GM18951 (cell line): ENCODE data around the gene TPD52L2.

Experiments used
- POLR2A ChIP-seq: IDR thresholded peaks from 4 replicates; pipeline ENCODE4 v1.6.1; 2011; ENCODE audit warnings: mild to moderate bottlenecking; ENCODE audit not compliant: insufficient read length, insufficient read depth; ENCODE audit errors: extremely low read depth
- in situ Hi-C: fragments of 300-500 bp; cut with MboI; formaldehyde crosslinking; loops from one replicate; pipeline ENCODE4 v1.12.0; 2022; ENCODE audit warnings: low sequenced_read_pairs, mixed read lengths, inconsistent platforms; ENCODE audit not compliant: unreplicated experiment

The TPD52L2 gene

DNA sequence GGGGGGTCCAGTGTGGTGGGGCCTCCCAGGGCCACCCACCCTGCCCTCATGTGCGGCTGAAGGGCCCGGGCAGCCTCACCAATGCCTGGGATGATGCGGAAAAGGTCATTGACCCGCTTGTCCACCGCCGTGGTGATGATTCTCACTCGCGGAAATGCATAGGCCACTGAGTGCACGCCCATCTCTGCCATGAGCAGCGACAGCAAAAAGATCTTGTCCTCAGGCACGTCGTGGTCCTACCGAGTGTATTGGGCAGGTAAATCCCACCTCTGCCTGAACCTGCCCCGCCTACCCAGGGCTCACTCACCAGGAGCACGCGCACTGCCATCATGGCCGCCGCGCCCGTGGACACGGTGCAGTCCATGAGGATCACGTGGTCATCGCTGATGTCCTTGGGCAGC lies 75.0 kb downstream of the TPD52L2 start:
- in situ Hi-C loops: no loop called here
- TF ChIP-seq POLR2A: no peak

DNA sequence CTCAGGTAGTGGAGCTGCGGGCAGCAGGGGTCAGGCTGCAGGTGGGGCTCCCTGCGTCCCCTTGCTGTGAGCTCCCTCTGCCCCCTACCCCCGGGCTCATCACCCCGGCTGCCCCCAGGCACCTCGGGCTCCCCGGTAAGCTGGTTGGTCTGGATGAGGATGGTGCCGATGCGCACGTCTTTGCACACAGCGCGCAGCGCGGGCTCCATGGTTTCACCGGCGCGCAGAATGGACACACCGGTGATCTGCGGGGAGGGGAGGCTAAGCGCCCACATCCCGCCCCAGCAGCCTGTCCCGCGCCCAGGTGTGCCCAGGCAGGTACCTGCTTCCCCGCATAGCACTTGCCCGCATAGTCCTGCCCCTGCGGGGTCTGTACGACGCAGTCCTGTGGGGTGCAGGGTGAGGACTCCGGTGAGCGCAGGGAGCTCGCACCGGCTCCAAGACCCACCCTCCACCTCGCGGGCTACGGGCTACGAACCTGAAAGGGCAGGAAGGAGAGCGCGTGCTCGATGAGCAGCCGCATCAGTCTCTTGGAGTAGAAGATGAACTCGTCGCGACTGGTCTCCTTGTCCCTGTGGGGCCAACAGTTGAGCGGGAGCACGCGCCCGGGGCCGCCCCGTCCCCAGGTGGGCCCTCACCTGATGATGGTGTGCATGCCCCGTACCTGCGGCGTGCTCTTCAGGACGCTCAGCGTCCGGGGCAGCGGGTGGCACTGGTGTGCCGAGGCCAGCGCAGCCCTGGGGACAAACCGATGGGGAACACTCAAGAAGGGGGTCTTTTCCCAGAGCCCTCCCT lies 75.6 kb downstream of the TPD52L2 start:
- in situ Hi-C loops: no loop called here
- no peak for TF ChIP-seq POLR2A
